Left ventricle myocardium inferior (tissue), 1 donor: Measurements from ENCODE around the gene LPIN3. TPM values are rescaled to one million over a fixed set of nuclear protein-coding genes. Genes with fewer than 3 reads are reported as not detected.

Experiments
- DNase-seq: peaks from one replicate; pipeline ENCODE4 v3.0.0-alpha.2; 2020
- H3K27ac ChIP-seq: fragments of 200-600 bp; replicated peaks from 2 replicates; pipeline ENCODE4 v1.8.0; 2021
- H3K27me3 ChIP-seq: fragments of 200-600 bp; 2 replicates; pipeline ENCODE4 v1.8.0; 2021; ENCODE audit warnings: low read depth
- H3K36me3 ChIP-seq: fragments of 200-600 bp; 2 replicates; pipeline ENCODE4 v1.8.0; 2021
- H3K4me1 ChIP-seq: fragments of 200-600 bp; 2 replicates; pipeline ENCODE4 v1.8.0; 2021
- H3K4me3 ChIP-seq: fragments of 200-600 bp; 2 replicates; pipeline ENCODE4 v1.8.0; 2021; ENCODE audit warnings: mild to moderate bottlenecking, moderate library complexity
- H3K9me3 ChIP-seq: fragments of 200-600 bp; replicated peaks from 2 replicates; pipeline ENCODE4 v1.8.0; 2021
- intact Hi-C: fragments of 100-400 bp; cut with micrococcal nuclease; formaldehyde crosslinking; loops from one replicate; pipeline ENCODE4 v1.11.0; 2022
- total RNA-seq: library from RNA; stranded (reverse); fragmentation: NEBNext Ultra II Directional; extraction: Animal tissue kit (Norgen Biotek cat#: 25700); gene quantifications from one replicate; pipeline ENCODE4 v1.2.1, GENCODE V29; 2021
- TF ChIP-seq, protein P1 (sequence below): fragments of 200-600 bp; IDR thresholded peaks from 2 replicates; pipeline ENCODE4 v1.8.0; 2021; ENCODE audit warnings: antibody characterized with exemption, mild to moderate bottlenecking, borderline replicate concordance
- donor health status: DM: no; HTN: yes; CAD: no; lungs with severe emphysema.

The LPIN3 gene
- total RNA-seq, 1 donor from 2014 or later: 19.9 TPM

DNA sequence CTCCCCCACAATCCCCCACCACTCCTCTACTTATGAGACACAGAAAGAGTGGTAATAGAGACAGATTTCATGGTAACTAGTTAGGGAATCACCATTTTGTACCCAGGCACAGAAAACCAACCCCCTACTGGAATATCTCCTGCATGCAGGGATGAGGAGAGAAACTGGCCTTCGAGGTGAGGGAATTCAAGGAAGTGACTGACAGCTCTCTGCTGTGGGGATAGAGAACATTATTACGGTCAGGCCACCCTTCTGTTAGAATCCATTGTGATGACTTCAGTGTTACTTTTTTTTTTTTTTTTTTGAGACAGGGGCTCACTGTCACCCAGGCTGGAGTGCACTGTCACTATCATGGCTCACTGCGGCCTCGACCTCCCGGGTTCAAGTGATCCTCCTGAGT lies 13.4 kb upstream of the LPIN3 start:
- no peak overlapping the region for H3K27ac ChIP-seq
- H3K4me3 ChIP-seq: no peak overlapping the region
- intact Hi-C loops: loop anchor here (5.0 kb wide), 1 partner anchor 85 kb away; no protein-coding TSS in a partner anchor
- H3K4me1 ChIP-seq: peaks cover 19% of the 10 kb centered on the region
- no peak for DNase-seq
- no peaks in the 10 kb centered on the region for H3K36me3 ChIP-seq
- H3K27me3 ChIP-seq: no peaks in the 10 kb centered on the region
- TF ChIP-seq, protein P1, sequence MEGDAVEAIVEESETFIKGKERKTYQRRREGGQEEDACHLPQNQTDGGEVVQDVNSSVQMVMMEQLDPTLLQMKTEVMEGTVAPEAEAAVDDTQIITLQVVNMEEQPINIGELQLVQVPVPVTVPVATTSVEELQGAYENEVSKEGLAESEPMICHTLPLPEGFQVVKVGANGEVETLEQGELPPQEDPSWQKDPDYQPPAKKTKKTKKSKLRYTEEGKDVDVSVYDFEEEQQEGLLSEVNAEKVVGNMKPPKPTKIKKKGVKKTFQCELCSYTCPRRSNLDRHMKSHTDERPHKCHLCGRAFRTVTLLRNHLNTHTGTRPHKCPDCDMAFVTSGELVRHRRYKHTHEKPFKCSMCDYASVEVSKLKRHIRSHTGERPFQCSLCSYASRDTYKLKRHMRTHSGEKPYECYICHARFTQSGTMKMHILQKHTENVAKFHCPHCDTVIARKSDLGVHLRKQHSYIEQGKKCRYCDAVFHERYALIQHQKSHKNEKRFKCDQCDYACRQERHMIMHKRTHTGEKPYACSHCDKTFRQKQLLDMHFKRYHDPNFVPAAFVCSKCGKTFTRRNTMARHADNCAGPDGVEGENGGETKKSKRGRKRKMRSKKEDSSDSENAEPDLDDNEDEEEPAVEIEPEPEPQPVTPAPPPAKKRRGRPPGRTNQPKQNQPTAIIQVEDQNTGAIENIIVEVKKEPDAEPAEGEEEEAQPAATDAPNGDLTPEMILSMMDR: no peak
- H3K9me3 ChIP-seq: no peaks in the 10 kb centered on the region

DNA sequence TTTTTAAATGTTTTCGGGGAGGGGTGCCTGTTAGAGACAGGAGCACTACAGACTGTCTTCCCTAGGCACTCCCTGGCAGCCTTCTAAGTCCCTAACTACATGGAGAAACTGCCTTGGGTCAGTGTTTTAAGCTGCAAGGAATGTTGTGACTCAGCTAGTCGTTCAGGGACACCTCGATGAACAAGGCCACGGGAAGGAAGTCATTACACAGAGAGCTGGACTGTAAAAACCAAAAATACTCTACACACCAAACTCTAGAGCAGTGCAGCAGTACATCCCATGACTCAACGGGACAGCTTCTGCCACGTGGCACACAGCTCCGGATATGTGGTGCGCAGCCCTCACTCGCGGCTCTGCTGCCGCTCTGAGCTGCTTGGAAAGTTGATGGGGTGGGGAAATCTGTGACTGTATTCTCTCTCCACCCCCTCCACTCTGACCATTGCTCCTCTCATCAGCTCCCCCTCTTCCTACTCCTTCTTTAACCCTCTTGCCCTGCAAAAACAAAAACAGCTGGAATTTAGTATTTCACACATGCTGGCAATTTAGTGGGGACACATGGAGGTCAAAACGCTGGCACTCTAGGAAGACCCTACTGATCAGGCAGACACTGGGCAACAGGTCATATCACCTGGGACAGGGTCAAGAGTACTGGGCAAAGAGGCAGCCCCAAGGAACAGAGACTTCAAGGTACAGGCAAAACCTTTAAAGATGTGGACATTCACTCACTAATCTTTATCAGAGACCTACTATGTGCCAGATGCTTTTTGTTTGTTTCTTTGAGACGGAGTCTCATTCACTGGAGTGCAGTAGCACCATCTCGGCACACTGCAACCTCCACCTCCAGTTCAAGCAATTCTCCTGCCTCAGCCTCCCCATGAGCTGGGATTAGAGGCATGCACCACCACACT lies 10.9 kb upstream of the LPIN3 start:
- Histone ChIP-seq H3K4me1 (peaks cover 27% of the 10 kb centered on the region), H3K27me3 (no peaks in the 10 kb centered on the region), H3K27ac (peak overlapping the region; percentile 87), H3K9me3 (no peaks in the 10 kb centered on the region), H3K4me3 (peak overlapping the region; percentile 10), H3K36me3 (no peaks in the 10 kb centered on the region)
- intact Hi-C loops: loop anchor here (5.0 kb wide), 1 partner anchor 87 kb away; no protein-coding TSS in a partner anchor
- peak; percentile 77 for DNase-seq
- TF ChIP-seq, protein P1: no peak

- H3K9me3 ChIP-seq: no peaks in the 10 kb centered on the region
- TF ChIP-seq, protein P1: no peak
- peaks cover 33% of the 10 kb centered on the region for H3K4me1 ChIP-seq
- H3K27me3 ChIP-seq: no peaks in the 10 kb centered on the region
- no peak overlapping the region for H3K4me3 ChIP-seq
- peak overlapping the region; percentile 87 for H3K27ac ChIP-seq
- no peak for DNase-seq
- H3K36me3 ChIP-seq: no peaks in the 10 kb centered on the region
- intact Hi-C loops: no loop called here
These were observed 10.3 kb upstream of the LPIN3 start for GRCh38 chr20:41330343-41330720.

GRCh38 chr20:41330941-41331340 lies 9.7 kb upstream of the LPIN3 start:
- no peaks in the 10 kb centered on the region for H3K36me3 ChIP-seq
- DNase-seq: no peak
- TF ChIP-seq, protein P1: no peak

GRCh38 chr20:41331731-41332130 lies 8.9 kb upstream of the LPIN3 start:
- Histone ChIP-seq H3K4me1 (peaks cover 36% of the 10 kb centered on the region), H3K4me3 (no peak overlapping the region), H3K9me3 (no peaks in the 10 kb centered on the region), H3K27me3 (no peaks in the 10 kb centered on the region), H3K36me3 (no peaks in the 10 kb centered on the region), H3K27ac (no peak overlapping the region)
- intact Hi-C loops: no loop called here
- no peak for DNase-seq
- TF ChIP-seq, protein P1: no peak

More at GRCh38 chr20:41330941-41331340, 9.7 kb upstream of the LPIN3 start:
- H3K9me3 ChIP-seq: no peaks in the 10 kb centered on the region
- intact Hi-C loops: no loop called here
- H3K4me1 ChIP-seq: peaks cover 36% of the 10 kb centered on the region
- H3K4me3 ChIP-seq: no peak overlapping the region
- no peak overlapping the region for H3K27ac ChIP-seq
- no peaks in the 10 kb centered on the region for H3K27me3 ChIP-seq
